OCI-LY1 (cell line): ENCODE data around the gene BCL2L11.

Source experiments
- H2AFZ ChIP-seq: fragments of 200-600 bp; sonication (generic), shearing (Covaris generic); 2 replicates; pipeline ENCODE4 v1.6.0; 2014; ENCODE audit warnings: antibody characterized with exemption, mild to moderate bottlenecking, low read length
- H3F3A ChIP-seq: fragments of 200-600 bp; sonication (generic), shearing (Covaris generic); 2 replicates; pipeline ENCODE4 v1.6.0; 2014; ENCODE audit warnings: mild to moderate bottlenecking, antibody characterized with exemption, low read length, moderate library complexity; ENCODE audit not compliant: insufficient read depth
- H3K27ac ChIP-seq: fragments of 200-600 bp; sonication (generic); 2 replicates; pipeline ENCODE4 v1.5.1; 2014; ENCODE audit warnings: low read length, mixed run types, mild to moderate bottlenecking, low read depth; ENCODE audit not compliant: poor library complexity, severe bottlenecking
- H3K27me3 ChIP-seq: fragments of 200-600 bp; sonication (generic); 2 replicates; pipeline ENCODE4 v1.6.0; 2014; ENCODE audit warnings: antibody characterized with exemption, mild to moderate bottlenecking, low read length, moderate library complexity; ENCODE audit not compliant: insufficient read depth
- H3K36me3 ChIP-seq: fragments of 200-600 bp; sonication (generic); 2 replicates; pipeline ENCODE4 v1.6.1; 2014; ENCODE audit warnings: mild to moderate bottlenecking, antibody characterized with exemption, low read length, moderate library complexity, mixed read lengths; ENCODE audit not compliant: insufficient read depth
- H3K4me1 ChIP-seq: fragments of 200-600 bp; sonication (generic); 2 replicates; pipeline ENCODE4 v1.5.1; 2014; ENCODE audit warnings: mild to moderate bottlenecking, low read length, moderate library complexity; ENCODE audit not compliant: insufficient read depth, severe bottlenecking
- H3K4me2 ChIP-seq: fragments of 200-600 bp; sonication (generic), shearing (Covaris generic); 2 replicates; pipeline ENCODE4 v1.6.1; 2014; ENCODE audit warnings: low read length
- H3K4me3 ChIP-seq: fragments of 200-600 bp; sonication (generic); 2 replicates; pipeline ENCODE4 v1.5.1; 2014; ENCODE audit warnings: low read length, low read depth, mild to moderate bottlenecking, mixed read lengths; ENCODE audit not compliant: poor library complexity, severe bottlenecking
- H3K79me2 ChIP-seq: fragments of 200-600 bp; shearing (Covaris generic); 2 replicates; pipeline ENCODE4 v1.6.1; 2016; ENCODE audit warnings: mixed run types, low read length, mixed read lengths; ENCODE audit not compliant: insufficient read depth
- H3K9ac ChIP-seq: fragments of 200-600 bp; sonication (generic), shearing (Covaris generic); 2 replicates; pipeline ENCODE4 v1.6.1; 2014; ENCODE audit warnings: mild to moderate bottlenecking, low read length, mixed read lengths
- H3K9me2 ChIP-seq: fragments of 200-600 bp; sonication (generic), shearing (Covaris generic); 2 replicates; pipeline ENCODE4 v1.6.1; 2014; ENCODE audit warnings: low read depth, mild to moderate bottlenecking, low read length, mixed read lengths
- H3K9me3 ChIP-seq: fragments of 200-600 bp; shearing (Covaris generic); 2 replicates; pipeline ENCODE4 v1.6.1; 2014; ENCODE audit warnings: low read length, mixed read lengths
- H4K20me1 ChIP-seq: fragments of 200-600 bp; sonication (generic), shearing (Covaris generic); 2 replicates; pipeline ENCODE4 v1.6.0; 2016; ENCODE audit warnings: mild to moderate bottlenecking, low read length; ENCODE audit not compliant: insufficient read depth
- EZH2 ChIP-seq: fragments of 200-600 bp; sonication (generic), shearing (Covaris generic); IDR thresholded peaks from 2 replicates; pipeline ENCODE4 v1.8.0; 2017; ENCODE audit warnings: borderline replicate concordance, mixed run types, mild to moderate bottlenecking, antibody characterized with exemption, low read length, moderate library complexity, mixed read lengths
- TF ChIP-seq, protein P1 (sequence below): fragments of 200-600 bp; sonication (generic), shearing (Covaris generic); IDR thresholded peaks from 2 replicates; pipeline ENCODE4 v1.5.1; 2017; ENCODE audit warnings: mild to moderate bottlenecking, antibody characterized with exemption, low read length, moderate library complexity, mixed read lengths

The BCL2L11 gene

DNA sequence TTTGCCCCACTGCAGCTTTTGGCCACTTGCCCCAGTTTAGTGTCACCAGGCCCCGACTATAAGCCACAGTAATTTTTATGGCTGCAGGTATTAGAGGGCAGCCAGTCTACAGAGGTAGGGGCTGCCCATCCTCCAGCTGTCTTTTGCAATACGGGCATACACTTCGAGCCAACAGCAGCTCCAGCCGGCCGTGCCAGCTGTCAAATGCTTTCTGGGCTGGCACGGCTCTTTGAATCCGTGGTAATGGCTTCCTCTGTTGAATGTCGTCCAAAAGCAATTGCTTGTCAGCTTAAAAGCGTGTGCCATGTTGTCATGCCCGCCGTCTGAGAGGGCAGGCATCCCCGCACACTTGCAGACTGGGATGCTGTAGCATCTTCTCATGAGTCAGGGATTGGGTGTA lies 41.3 kb downstream of the BCL2L11 start:
- Histone ChIP-seq H3K9me3 (no peaks in the 10 kb centered on the region), H3K4me1 (peaks cover 98% of the 10 kb centered on the region), H3K27ac (peak overlapping the region; percentile 93), H3K4me3 (no peak overlapping the region), H3K4me2 (no peak overlapping the region), H4K20me1 (no peaks in the 10 kb centered on the region), H3F3A (peaks cover 14% of the 10 kb centered on the region), H3K27me3 (no peaks in the 10 kb centered on the region), H3K36me3 (peaks cover 97% of the 10 kb centered on the region), H3K9ac (no peak overlapping the region; the same call in 1 of the 2 replicates), H3K79me2 (peaks cover 28% of the 10 kb centered on the region), H2AFZ (no peak overlapping the region), H3K9me2 (no peaks in the 10 kb centered on the region)
- TF ChIP-seq, protein P1, sequence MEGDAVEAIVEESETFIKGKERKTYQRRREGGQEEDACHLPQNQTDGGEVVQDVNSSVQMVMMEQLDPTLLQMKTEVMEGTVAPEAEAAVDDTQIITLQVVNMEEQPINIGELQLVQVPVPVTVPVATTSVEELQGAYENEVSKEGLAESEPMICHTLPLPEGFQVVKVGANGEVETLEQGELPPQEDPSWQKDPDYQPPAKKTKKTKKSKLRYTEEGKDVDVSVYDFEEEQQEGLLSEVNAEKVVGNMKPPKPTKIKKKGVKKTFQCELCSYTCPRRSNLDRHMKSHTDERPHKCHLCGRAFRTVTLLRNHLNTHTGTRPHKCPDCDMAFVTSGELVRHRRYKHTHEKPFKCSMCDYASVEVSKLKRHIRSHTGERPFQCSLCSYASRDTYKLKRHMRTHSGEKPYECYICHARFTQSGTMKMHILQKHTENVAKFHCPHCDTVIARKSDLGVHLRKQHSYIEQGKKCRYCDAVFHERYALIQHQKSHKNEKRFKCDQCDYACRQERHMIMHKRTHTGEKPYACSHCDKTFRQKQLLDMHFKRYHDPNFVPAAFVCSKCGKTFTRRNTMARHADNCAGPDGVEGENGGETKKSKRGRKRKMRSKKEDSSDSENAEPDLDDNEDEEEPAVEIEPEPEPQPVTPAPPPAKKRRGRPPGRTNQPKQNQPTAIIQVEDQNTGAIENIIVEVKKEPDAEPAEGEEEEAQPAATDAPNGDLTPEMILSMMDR: no peak
- no peak for TF ChIP-seq EZH2

DNA sequence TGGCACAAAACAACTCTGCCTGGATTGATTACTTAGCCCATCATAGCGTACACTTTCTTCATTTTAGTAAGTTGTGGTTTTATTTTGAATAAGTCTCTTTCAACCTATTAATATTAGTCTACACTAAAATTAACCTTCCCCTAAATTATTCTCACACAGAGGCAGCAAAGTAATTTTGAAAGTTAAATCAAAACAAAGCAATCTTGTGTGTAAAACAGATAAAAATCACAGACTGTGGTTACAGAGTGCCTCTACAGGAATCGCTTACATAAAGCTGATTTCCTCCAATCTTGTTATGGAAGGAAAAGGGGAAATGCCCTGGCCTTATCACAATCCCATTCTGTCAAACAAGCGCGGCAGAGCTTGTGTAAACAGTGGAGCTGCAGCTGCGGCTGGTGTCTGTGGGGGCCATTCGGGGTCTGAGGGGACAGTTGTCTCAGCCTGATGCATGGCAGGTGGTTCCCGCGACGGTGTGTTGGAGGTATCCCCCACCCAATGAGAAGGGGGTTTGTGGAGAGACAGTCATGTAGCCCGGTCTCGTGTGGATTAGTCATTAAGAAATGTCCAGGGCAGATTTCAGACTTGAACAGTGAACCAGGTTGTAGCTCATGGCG lies 42.1 kb downstream of the BCL2L11 start:
- no peaks in the 10 kb centered on the region for H3K27me3 ChIP-seq

DNA sequence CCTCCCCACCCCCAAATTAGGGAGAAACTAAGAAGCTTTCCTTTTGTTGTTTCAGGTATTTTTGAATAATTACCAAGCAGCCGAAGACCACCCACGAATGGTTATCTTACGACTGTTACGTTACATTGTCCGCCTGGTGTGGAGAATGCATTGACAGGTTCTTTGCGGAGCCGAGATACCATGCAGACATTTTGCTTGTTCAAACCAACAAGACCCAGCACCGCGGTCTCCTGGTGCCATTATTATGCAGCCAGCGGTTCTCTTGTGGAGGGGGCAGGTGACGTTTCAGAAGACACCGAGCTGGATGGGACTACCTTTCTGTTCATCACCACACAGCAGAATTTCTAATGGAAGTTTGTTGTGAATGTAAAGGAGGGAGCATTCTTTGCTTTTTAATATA lies 43.4 kb downstream of the BCL2L11 start:
- TF ChIP-seq, protein P1: no peak
- no peak for TF ChIP-seq EZH2
- peaks cover 13% of the 10 kb centered on the region for H3F3A ChIP-seq
- no peak overlapping the region for H2AFZ ChIP-seq
- peaks cover 99% of the 10 kb centered on the region for H3K4me1 ChIP-seq
- H3K9ac ChIP-seq: no peak overlapping the region
- H3K27me3 ChIP-seq: no peaks in the 10 kb centered on the region
- H3K79me2 ChIP-seq: peaks cover 11% of the 10 kb centered on the region; the same call in 1 of the 2 replicates
- H3K27ac ChIP-seq: peak overlapping the region; percentile 93
- no peaks in the 10 kb centered on the region for H3K9me2 ChIP-seq
- H3K9me3 ChIP-seq: no peaks in the 10 kb centered on the region
- no peaks in the 10 kb centered on the region for H4K20me1 ChIP-seq
- H3K4me3 ChIP-seq: no peak overlapping the region
- H3K4me2 ChIP-seq: no peak overlapping the region; the same call in 1 of the 2 replicates
- H3K36me3 ChIP-seq: peaks cover 87% of the 10 kb centered on the region

More for the DNA sequence above, 42.1 kb downstream of the BCL2L11 start:
- H2AFZ ChIP-seq: no peak overlapping the region
- H3K4me2 ChIP-seq: peak overlapping the region; percentile 25; the same call in 1 of the 2 replicates
- no peak overlapping the region for H3K4me3 ChIP-seq
- no peaks in the 10 kb centered on the region for H3K9me2 ChIP-seq
- H3K27ac ChIP-seq: peak overlapping the region; percentile 93
- H3K36me3 ChIP-seq: peaks cover 97% of the 10 kb centered on the region
- no peaks in the 10 kb centered on the region for H3K9me3 ChIP-seq
- no peak overlapping the region; the same call in 1 of the 2 replicates for H3K9ac ChIP-seq
- no peak for TF ChIP-seq EZH2
- TF ChIP-seq, protein P1: no peak
- H4K20me1 ChIP-seq: no peaks in the 10 kb centered on the region
- peaks cover 8% of the 10 kb centered on the region; the same call in 1 of the 2 replicates for H3F3A ChIP-seq
- peaks cover 23% of the 10 kb centered on the region for H3K79me2 ChIP-seq
- peaks cover 98% of the 10 kb centered on the region for H3K4me1 ChIP-seq
